Measurements from ENCODE around the gene DISC1. TPM values are rescaled to one million over a fixed set of nuclear protein-coding genes. Genes with fewer than 3 reads are reported as not detected.

The DISC1 gene
- total RNA-seq, 1 donor from 2014 or later: 9.5 TPM

DNA sequence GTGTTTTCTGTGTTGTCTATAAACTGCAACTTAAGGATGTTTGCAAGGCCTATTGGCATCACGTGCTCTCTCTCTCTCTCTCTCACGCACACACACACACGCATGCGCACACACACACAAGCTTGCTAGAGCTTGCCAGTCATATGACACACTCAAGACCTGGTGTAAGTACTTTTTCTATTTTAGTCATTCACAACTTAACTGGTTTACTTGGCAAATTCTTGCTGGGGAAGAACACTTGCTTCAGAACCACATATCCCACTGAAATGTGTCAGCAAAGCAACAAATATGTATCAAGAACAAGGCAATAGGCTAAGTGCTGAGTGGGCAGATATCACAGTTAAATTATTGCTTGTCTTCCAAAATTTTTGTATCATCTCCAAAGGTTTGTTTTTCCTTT, 107.8 kb downstream of the DISC1 start:
- no peaks in the 10 kb centered on the region for H3K4me1 ChIP-seq
- intact Hi-C loops (cut with DNase I): no loop called here
- no peaks in the 10 kb centered on the region for H3K27me3 ChIP-seq
- no peaks in the 10 kb centered on the region for H3K9me3 ChIP-seq
- TF ChIP-seq, protein P1, sequence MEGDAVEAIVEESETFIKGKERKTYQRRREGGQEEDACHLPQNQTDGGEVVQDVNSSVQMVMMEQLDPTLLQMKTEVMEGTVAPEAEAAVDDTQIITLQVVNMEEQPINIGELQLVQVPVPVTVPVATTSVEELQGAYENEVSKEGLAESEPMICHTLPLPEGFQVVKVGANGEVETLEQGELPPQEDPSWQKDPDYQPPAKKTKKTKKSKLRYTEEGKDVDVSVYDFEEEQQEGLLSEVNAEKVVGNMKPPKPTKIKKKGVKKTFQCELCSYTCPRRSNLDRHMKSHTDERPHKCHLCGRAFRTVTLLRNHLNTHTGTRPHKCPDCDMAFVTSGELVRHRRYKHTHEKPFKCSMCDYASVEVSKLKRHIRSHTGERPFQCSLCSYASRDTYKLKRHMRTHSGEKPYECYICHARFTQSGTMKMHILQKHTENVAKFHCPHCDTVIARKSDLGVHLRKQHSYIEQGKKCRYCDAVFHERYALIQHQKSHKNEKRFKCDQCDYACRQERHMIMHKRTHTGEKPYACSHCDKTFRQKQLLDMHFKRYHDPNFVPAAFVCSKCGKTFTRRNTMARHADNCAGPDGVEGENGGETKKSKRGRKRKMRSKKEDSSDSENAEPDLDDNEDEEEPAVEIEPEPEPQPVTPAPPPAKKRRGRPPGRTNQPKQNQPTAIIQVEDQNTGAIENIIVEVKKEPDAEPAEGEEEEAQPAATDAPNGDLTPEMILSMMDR (IDR thresholded peaks at IDR 0.05): no peak
- DNase-seq (no peak), ATAC-seq (no peak)
- H3K4me3 ChIP-seq: no peak overlapping the region
- H3K36me3 ChIP-seq: no peaks in the 10 kb centered on the region
- no peak overlapping the region for H3K27ac ChIP-seq

DNA sequence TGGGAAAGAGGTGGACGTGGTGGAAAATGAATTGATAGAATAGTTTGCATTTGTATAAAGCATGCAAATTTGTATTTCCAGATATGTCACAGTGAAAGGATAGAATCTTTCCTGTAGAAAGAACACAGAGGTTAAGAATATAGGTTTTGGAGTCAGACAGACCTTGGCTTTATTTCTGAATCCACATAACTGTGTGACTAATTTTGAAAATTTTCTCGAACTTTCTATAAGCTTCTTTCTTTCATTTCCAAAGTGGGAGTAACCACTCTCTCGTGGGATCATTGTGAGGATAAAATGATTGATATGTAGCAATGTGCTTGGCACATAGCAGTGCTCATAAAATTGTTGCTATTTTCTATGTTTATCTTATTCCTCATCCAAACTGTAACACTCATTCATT, 108.8 kb downstream of the DISC1 start:
- DNase-seq (no peak), ATAC-seq (no peak)
- H3K27me3 ChIP-seq: no peaks in the 10 kb centered on the region
- no peak overlapping the region for H3K4me3 ChIP-seq
- TF ChIP-seq, protein P1 (IDR thresholded peaks at IDR 0.05): no peak
- H3K27ac ChIP-seq: no peak overlapping the region
- H3K4me1 ChIP-seq: no peaks in the 10 kb centered on the region
- H3K36me3 ChIP-seq: no peaks in the 10 kb centered on the region
- intact Hi-C loops (cut with DNase I): no loop called here
- H3K9me3 ChIP-seq: no peaks in the 10 kb centered on the region

DNA sequence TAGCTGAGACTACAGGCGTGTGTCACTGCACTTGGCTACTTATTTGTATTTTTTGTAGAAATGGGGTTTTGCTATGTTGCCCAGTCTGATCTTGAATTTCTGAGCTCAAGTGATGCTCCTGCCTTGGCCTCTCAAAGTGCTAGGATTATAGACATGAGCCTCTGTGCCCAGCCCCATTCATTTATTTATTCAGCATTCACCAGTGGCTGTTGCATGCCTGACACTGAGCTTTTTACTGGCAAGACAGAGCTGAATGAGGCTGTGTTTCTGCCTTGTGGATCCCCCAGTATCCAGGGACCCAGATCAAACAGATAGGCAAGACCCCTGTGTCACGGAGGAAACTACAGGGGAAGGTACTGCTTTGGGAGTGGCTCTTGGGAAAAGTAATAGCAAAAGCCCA, 109.4 kb downstream of the DISC1 start:
- ATAC-seq: no peak
- H3K9me3 ChIP-seq: no peaks in the 10 kb centered on the region

DNA sequence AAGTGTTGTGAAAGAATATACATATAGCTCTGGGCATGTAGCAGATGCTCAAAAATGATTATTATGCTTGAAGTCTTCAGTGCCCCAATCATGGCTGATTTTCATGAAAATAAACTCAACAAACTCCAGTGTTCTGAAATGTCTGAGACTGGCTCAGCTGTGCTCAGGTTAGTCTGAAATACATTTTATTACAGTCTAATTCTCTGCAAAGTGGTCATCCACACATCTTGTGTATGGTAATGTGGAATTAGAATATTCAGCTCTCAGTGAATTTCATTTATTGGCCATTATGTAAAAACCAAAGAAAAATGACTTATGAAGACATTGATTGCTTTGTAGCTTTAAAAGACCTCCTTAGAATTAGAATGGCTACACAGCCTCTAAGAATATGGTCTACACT, 109.9 kb downstream of the DISC1 start:
- no peaks in the 10 kb centered on the region for H3K36me3 ChIP-seq
- ATAC-seq (no peak), DNase-seq (no peak)
- TF ChIP-seq, protein P1 (IDR thresholded peaks at IDR 0.05): no peak
- H3K4me1 ChIP-seq: no peaks in the 10 kb centered on the region
- intact Hi-C loops (cut with DNase I): no loop called here
- H3K27me3 ChIP-seq: no peaks in the 10 kb centered on the region
- H3K9me3 ChIP-seq: no peaks in the 10 kb centered on the region
- H3K27ac ChIP-seq: no peak overlapping the region
- no peak overlapping the region for H3K4me3 ChIP-seq

More for the DNA sequence above, 109.4 kb downstream of the DISC1 start:
- intact Hi-C loops (cut with DNase I): no loop called here
- DNase-seq: no peak
- Histone ChIP-seq H3K4me1 (no peaks in the 10 kb centered on the region), H3K36me3 (no peaks in the 10 kb centered on the region), H3K27me3 (no peaks in the 10 kb centered on the region), H3K27ac (no peak overlapping the region), H3K4me3 (no peak overlapping the region)
- TF ChIP-seq, protein P1 (IDR thresholded peaks at IDR 0.05): no peak

DNA sequence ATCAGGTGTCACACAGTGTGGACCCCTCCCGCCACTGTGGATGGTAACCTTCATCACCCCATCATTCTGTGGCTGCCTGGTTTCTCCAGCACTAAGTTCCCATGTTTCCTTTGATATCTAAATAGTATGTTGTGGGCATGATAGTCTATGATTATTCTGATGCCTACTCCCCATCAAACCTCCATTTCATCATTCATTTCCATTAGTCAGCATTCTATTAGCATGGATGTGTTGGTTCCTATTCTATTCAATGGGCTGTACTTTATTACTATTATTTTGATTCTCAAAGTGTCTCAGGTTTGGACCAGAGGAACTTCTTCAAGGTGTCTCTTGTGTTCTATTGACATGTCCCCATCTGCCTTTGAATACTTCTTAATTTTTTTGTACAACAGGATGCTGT, 112.0 kb downstream of the DISC1 start:
- ATAC-seq: no peak
- no peak overlapping the region for H3K4me3 ChIP-seq
- intact Hi-C loops (cut with DNase I): no loop called here
- no peak for DNase-seq
- H3K9me3 ChIP-seq: no peaks in the 10 kb centered on the region
- no peak overlapping the region for H3K27ac ChIP-seq
- TF ChIP-seq, protein P1 (IDR thresholded peaks at IDR 0.05): no peak
- H3K27me3 ChIP-seq: no peaks in the 10 kb centered on the region
- no peaks in the 10 kb centered on the region for H3K36me3 ChIP-seq
- H3K4me1 ChIP-seq: no peaks in the 10 kb centered on the region

DNA sequence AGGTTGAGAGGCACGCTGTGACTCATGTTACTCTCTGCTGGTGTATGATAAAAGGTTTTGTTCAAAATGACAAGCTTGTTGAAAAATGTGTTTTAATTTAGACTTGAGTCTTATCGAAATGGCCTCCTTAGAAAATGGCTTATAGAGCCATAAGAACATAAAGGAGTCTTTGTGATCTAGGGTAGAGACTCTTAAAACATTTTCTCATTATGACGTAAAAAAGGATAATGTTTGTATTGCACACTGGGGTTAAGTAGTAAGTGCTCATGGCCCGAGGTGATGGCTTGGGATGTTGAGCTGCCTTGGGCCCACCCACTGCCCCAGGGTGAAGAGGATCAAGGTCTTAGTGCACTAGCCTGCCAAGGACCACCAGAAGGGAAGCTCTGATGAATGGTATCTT, 117.4 kb downstream of the DISC1 start:
- Histone ChIP-seq H3K4me1 (no peaks in the 10 kb centered on the region), H3K4me3 (no peak overlapping the region), H3K9me3 (no peaks in the 10 kb centered on the region), H3K27ac (no peak overlapping the region), H3K36me3 (no peaks in the 10 kb centered on the region), H3K27me3 (no peaks in the 10 kb centered on the region)
- DNase-seq (no peak), ATAC-seq (no peak)
- intact Hi-C loops (cut with DNase I): no loop called here
- TF ChIP-seq, protein P1 (IDR thresholded peaks at IDR 0.05): no peak
